GM18861 (cell line): ENCODE data around the gene GON4L.
"Not testable (repeated sequence)": the region's sequence is repeated elsewhere in the genome, so short reads cannot be mapped to it uniquely, and the experiment has no call there.

ENCODE experiments used
- ATAC-seq: cut with Tn5 transposase; IDR thresholded peaks from one replicate; pipeline ENCODE4 v1.9.1; 2021; ENCODE audit not compliant: unreplicated experiment

GON4L gene

DNA sequence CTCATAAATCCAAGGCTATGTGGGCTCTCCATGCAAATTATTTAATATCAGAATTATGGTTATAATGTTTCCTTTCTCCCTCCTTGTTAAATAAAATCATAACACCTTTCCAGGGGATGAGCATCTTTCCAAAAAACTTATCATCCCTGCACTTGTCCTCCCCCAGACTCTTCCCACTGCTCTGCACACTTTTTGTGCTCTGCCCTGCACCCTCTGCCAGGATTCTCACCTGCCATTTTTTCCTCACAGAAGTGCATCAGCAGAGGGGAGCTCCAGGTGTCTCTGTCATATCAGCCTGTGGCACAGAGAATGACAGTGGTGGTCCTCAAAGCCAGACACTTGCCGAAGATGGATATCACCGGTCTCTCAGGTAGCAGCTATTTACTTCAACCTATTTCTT lies 23.2 kb upstream of the GON4L start:
- no peak for ATAC-seq

DNA sequence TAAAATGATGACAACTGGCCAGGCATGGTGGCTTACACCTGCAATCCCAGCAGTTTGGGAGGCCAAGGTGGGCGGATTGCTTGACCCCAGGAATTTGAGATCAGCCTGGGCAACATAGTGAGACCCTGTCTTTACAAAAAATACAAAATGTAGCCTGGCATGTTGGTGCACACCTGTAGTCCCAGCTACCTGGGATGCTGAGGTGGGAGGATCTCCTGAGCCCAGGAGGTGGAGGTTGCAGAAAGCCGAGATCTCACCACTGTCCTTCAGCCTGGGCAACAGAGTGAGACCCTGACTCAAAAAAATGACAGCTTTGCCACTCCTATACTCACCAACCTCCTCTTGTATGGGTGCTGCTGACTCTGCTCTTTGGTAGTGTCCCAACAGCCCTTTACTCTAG lies 20.9 kb upstream of the GON4L start:
- no peak for ATAC-seq

- no peak for ATAC-seq
Observed at GRCh38 chr1:155873860-155874259, 16.8 kb upstream of the GON4L start.

GRCh38 chr1:155872527-155872926 lies 15.5 kb upstream of the GON4L start:
- ATAC-seq = no peak

DNA sequence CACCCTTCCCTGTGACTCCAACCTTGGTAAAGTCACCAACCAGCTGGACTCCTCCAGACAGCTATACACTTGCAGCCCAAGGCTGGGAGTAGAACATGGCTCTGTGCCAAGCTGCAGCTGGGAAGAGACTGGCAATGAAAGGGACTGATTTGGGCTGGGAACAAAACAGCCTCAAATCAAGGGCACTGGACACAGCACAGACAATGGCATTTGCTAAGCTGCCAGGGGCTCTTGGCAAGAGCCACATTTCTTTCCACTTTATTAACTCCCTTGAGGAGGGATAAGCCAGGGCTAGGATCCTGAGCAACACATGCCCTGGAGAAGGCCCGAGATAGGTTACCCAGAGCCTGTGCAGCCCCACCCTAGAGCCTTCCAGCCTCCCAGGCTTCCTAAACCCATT lies 14.4 kb upstream of the GON4L start:
- ATAC-seq = no peak

DNA sequence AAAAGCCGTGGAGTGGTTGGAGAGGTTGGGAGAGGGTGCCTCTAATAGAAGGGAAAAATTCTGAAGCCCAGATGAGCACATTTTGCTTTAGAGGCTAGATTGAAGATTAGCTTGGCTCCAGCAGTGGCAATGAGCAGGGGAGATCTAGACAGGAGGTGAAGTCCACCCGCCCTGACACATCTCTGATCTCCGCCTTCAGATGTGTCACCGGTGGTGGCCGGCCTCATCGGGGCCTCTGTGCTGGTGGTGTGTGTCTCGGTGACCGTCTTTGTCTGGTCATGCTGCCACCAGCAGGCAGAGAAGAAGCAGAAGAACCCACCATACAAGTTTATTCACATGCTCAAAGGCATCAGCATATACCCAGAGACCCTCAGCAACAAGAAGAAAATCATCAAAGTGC lies 10.8 kb upstream of the GON4L start:
- ATAC-seq = no peak

DNA sequence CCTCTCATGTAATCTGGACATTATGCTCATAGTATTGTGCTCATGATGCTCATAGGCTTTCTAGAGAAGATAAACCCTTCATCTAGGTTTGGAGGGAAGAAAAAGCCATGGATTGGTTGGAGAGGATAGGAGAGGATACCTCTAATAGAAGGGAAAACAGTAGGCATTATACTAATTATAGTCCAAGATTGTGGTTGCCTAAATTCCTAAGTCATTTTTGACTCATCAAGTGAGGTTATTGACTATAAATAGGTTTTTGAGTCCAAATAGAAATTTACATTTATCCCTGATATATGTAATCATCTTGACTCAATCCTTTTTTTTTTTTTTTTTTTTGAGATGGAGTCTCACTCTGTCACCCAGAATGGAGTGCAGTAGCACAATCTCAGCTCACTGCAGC lies 7.4 kb upstream of the GON4L start:
- ATAC-seq = no peak

DNA sequence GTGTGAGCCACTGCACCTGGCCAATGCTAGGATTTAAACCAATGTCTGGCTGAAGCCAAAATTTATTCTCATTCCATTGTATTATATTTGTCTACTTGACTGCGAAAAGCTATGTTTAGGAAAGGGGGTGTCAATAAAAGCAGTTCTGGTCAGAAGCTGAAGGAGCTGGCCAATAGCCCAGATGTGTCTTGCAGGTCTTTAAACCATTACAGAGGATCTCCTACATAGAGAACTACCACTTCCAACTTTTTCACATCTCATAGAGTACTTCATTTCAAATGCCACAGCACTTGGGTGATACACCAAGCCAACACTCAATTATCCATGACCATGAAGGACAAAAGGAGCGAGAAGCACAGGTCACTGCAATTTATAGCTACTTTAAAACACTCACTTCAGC lies 4.9 kb upstream of the GON4L start:
- no peak for ATAC-seq

DNA sequence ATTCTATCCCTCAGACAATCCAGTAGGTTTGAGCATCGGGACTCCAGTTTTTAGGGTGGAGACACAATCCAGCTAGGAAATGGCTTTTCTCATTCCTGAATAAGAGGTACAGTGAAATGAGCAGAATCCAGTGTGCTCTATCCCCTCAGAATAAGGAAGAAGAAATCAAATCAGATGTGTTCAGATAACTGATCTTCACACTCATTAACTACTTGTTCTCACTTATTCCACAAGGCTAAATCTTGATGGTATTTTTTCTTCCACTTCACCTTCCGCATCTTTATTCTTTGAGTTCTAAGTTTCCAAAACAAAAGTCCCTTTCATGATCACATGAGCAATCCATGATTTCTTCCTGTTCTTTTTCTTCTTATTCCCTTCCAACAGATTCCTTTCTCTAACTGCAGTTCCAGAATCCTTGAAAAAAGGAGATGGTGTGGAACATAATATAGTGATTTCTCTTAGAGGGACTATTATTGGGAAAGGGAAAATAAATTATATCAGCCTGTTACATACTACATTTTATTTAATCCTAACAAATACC lies 4.0 kb upstream of the GON4L start:
- ATAC-seq = no peak

- no peak for ATAC-seq
Observed at GRCh38 chr1:155859881-155860871, 3.2 kb upstream of the GON4L start.

GRCh38 chr1:155859234-155859829 lies 2.3 kb upstream of the GON4L start, which contains the start of gene SYT11:
TSS of gene SYT11 (plus strand) at chr1:155859567. CDS start at chr1:155859762, 195 bp downstream.
- peak; percentile 43 for ATAC-seq

DNA sequence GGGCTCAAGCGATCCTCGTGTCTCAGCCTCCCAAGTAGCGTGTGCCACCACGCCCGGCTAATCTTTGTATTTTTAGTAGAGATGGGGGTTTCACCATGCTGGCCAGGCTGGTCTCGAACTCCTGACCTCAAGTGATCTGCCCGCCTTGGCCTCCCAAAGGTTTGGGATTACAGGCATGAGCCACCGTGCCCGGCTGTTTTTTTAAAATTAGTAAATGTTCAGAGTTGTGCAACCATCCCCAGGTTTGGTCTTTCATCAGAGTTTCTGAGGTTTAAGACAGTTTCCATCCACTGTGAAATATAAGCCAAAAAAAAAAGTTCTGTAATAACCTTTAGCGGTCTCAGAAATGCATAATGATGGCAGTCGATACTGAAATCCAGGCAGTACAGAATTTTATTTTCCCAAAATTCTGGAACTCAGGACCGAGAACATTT lies 1.8 kb upstream of the GON4L start:
- ATAC-seq = peak; percentile 3

GRCh38 chr1:155856257-155856974 lies 598 bp downstream of the GON4L start:
- no peak for ATAC-seq

GRCh38 chr1:155850345-155850744 lies 6.7 kb downstream of the GON4L start:
- ATAC-seq = no peak

DNA sequence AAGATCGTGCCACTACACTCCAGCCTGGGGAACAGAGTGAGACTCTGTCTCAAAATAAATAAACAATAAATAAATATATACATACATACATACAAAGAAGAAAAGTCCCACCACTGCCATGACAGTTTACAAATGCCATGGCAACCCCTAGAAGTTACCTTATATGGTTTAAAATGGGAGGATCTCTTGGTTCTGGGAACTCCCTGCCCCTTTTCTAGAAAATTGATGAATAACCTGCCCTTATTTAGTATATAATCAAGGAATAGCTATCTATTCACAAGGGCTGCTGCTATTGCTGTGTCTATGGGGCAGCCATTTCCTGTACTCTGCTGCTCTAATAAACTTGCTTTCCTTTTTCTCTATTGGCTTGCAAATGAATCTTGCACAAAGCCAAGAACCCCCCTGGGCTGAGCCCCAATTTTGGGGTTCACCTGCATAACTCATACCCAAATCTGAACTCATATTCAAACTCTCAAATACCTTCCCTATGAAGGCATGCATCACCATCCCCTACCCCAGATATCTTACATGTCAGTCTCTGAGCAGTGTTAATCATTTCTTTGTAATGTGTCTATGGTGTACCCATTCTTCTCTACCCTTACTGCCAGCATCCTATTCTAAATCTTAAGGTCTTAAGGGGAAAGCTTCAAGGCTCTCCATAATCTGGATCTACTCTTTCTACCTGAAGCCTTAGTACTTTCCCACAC lies 9.0 kb downstream of the GON4L start:
- no peak for ATAC-seq

GRCh38 chr1:155844860-155845421 lies 12.1 kb downstream of the GON4L start:
- ATAC-seq = no peak

GRCh38 chr1:155840386-155840785 lies 16.6 kb downstream of the GON4L start:
- no peak for ATAC-seq

DNA sequence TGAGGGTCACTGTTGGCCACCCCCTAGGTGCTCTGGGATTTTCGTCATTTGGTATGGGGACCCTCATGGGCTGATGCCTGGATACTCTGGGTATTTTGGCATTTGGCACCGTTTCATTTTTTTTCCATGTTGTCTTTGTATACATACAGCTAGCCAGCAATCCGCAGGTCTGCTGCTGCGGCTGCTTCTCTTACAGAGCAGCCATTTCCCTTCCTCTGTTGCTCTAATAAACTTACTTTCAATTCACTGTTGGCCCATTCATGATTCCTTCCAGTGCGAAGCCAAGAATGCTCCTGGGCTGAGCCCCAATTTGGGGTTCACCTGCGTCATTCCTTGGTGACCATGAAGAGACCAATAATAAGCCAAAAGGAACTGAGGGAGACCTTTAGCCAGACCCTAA lies 21.5 kb downstream of the GON4L start:
- ATAC-seq = no peak

- ATAC-seq = not testable (repeated sequence)
Observed at GRCh38 chr1:155834927-155835399, 22.1 kb downstream of the GON4L start.

- no peak for ATAC-seq
Observed at GRCh38 chr1:155834296-155834926, 22.6 kb downstream of the GON4L start.
